ENCODE data around the gene RAB9B.

The RAB9B gene

GRCh38 chrX:103781706-103782105 is 50.4 kb downstream of the RAB9B start:
- Histone ChIP-seq H3K9me3 (ENCODE audit: control insufficient read depth, insufficient read depth, low read length) (no peaks in the 10 kb centered on the region), H3K36me3 (ENCODE audit: control insufficient read depth, low read length) (no peaks in the 10 kb centered on the region), H3K4me2 (ENCODE audit: low read length) (no peak overlapping the region), H3K4me1 (ENCODE audit: control insufficient read depth, low read length) (no peaks in the 10 kb centered on the region), H3K27me3 (ENCODE audit: control insufficient read depth, low read length) (no peaks in the 10 kb centered on the region), H3K27ac (ENCODE audit: low read depth, low read length) (no peak overlapping the region), H3K9me2 (replicated peaks; ENCODE audit: control insufficient read depth, low read length) (no peaks in the 10 kb centered on the region), H4K20me1 (ENCODE audit: control insufficient read depth, insufficient read depth, low read depth, low read length) (no peaks in the 10 kb centered on the region), H3F3A (ENCODE audit: control insufficient read depth, insufficient read depth) (no peaks in the 10 kb centered on the region), H3K79me2 (ENCODE audit: control insufficient read depth, low read length) (no peaks in the 10 kb centered on the region), H3K4me3 (ENCODE audit: low read length) (no peak overlapping the region)
- TF ChIP-seq CTCF (IDR thresholded peaks at IDR 0.05; ENCODE audit: low read depth, low read length, poor library complexity, severe bottlenecking) (no peak), EZH2phosphoT487 (IDR thresholded peaks at IDR 0.05; ENCODE audit: borderline replicate concordance, low read length) (no peak)

- H3K36me3 ChIP-seq (ENCODE audit: control insufficient read depth, low read length), result no peaks in the 10 kb centered on the region
Observed at GRCh38 chrX:103781062-103781402, 51.0 kb downstream of the RAB9B start.

DNA sequence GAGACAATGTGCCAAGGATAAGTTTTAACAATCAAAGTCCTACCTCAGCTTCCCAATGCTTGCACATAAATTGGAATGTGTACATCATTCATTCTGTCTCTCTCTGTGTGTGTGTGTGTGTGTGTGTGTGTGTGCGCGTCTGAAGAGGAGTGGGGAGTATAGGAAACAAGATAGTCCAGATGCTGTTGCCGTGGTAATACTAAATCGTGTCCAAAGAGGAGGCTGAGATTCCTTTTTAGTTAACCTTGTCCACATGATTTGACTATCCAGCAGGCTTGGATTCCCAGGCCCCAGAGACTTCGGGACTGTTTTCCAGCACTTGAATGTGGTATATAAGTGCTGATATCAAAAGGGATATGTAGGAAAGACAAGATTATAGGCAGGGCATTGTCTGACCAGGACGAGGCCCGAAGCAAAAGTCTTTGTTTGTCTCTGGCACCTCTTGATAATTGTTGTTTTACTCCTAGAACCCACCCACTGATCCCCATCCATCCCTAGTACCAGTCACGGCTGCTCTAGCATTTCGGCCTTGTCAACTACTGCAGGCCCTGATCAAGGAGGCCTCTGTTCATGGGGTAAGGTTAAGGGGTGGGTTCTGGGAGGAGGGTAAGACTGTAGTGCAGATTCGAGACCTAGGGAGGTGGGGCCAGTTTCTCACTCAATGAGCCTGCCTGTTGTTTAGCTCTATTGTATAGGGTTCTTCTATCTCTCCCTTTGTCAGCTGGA is 51.6 kb downstream of the RAB9B start:
- Histone ChIP-seq H3K4me3 (ENCODE audit: low read length) (no peak overlapping the region), H3K4me1 (ENCODE audit: control insufficient read depth, low read length) (no peaks in the 10 kb centered on the region), H3F3A (ENCODE audit: control insufficient read depth, insufficient read depth) (no peaks in the 10 kb centered on the region), H3K79me2 (ENCODE audit: control insufficient read depth, low read length) (no peaks in the 10 kb centered on the region), H3K27me3 (ENCODE audit: control insufficient read depth, low read length) (no peaks in the 10 kb centered on the region), H4K20me1 (ENCODE audit: control insufficient read depth, insufficient read depth, low read depth, low read length) (no peaks in the 10 kb centered on the region), H3K9me2 (replicated peaks; ENCODE audit: control insufficient read depth, low read length) (no peaks in the 10 kb centered on the region), H3K4me2 (ENCODE audit: low read length) (no peak overlapping the region), H3K36me3 (ENCODE audit: control insufficient read depth, low read length) (no peaks in the 10 kb centered on the region), H3K9me3 (ENCODE audit: control insufficient read depth, insufficient read depth, low read length) (no peaks in the 10 kb centered on the region), H3K27ac (ENCODE audit: low read depth, low read length) (no peak overlapping the region)
- TF ChIP-seq CTCF (IDR thresholded peaks at IDR 0.05; ENCODE audit: low read depth, low read length, poor library complexity, severe bottlenecking) (no peak), EZH2phosphoT487 (IDR thresholded peaks at IDR 0.05; ENCODE audit: borderline replicate concordance, low read length) (no peak)

More at GRCh38 chrX:103781062-103781402, 51.0 kb downstream of the RAB9B start:
- Histone ChIP-seq H3K4me3 (ENCODE audit: low read length) (no peak overlapping the region), H3K27ac (ENCODE audit: low read depth, low read length) (no peak overlapping the region), H3F3A (ENCODE audit: control insufficient read depth, insufficient read depth) (no peaks in the 10 kb centered on the region), H3K9me3 (ENCODE audit: control insufficient read depth, insufficient read depth, low read length) (no peaks in the 10 kb centered on the region), H3K27me3 (ENCODE audit: control insufficient read depth, low read length) (no peaks in the 10 kb centered on the region), H4K20me1 (ENCODE audit: control insufficient read depth, insufficient read depth, low read depth, low read length) (no peaks in the 10 kb centered on the region), H3K4me1 (ENCODE audit: control insufficient read depth, low read length) (no peaks in the 10 kb centered on the region), H3K4me2 (ENCODE audit: low read length) (no peak overlapping the region), H3K9me2 (replicated peaks; ENCODE audit: control insufficient read depth, low read length) (no peaks in the 10 kb centered on the region), H3K79me2 (ENCODE audit: control insufficient read depth, low read length) (no peaks in the 10 kb centered on the region)
- TF ChIP-seq CTCF (IDR thresholded peaks at IDR 0.05; ENCODE audit: low read depth, low read length, poor library complexity, severe bottlenecking), result no peak
- no peak for TF ChIP-seq EZH2phosphoT487 (IDR thresholded peaks at IDR 0.05; ENCODE audit: borderline replicate concordance, low read length)

Measured in DOHH2 (cell line).